ENCODE results near the gene SPOCD1. TPM values are rescaled to one million over a fixed set of nuclear protein-coding genes. Genes with fewer than 3 reads are reported as not detected.

The SPOCD1 gene
- total and polyA plus RNA-seq, 4 donors, result under 0.01 to 0.19 (median 0.12) TPM; not detected in 1

DNA sequence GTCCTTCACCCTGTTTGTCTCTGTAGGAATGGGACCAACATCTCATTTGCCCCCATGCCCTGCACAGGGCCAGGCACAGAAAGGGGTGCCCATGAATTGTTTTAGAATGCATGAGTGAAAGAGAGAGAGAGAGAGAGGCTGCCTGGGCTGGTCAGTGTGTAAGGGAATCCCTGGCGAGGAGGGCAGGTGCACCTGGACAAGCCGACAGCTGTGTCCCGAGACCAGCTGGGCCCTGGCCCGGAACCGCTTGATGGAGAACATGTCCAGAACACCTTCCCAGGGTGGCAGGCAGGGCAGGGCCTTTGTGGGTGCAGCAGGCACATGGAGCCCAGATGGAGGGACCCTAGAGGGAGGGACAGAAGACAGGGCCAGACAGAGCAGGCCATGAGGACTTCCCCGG lies 22.7 kb downstream of the SPOCD1 start:
- no peak overlapping the region for H3K27ac ChIP-seq (ENCODE audit: low read depth in 1 of 2, low read length in 2 of 2)
- H3K4me3 ChIP-seq (ENCODE audit: low read depth in 1 of 3, low read length in 3 of 3), result no peak overlapping the region
- H3K9me3 ChIP-seq (ENCODE audit: control insufficient read depth in 4 of 4, low read length in 3 of 4), result no peaks in the 10 kb centered on the region
- DNase-seq (ENCODE audit: low spot score), result no peak
- peaks cover 0 to 12% (median 6%) of the 10 kb centered on the region in 4 donors for H3K4me1 ChIP-seq (ENCODE audit: control insufficient read depth in 4 of 4, insufficient read depth in 4 of 4, low read length in 3 of 4)
- peaks cover 0 to 3% (median under 1%) of the 10 kb centered on the region in 4 donors for H3K27me3 ChIP-seq (ENCODE audit: control insufficient read depth in 4 of 4, insufficient read depth in 4 of 4, low read length in 3 of 4)
- no peaks in the 10 kb centered on the region for H3K36me3 ChIP-seq (ENCODE audit: control insufficient read depth in 4 of 4, insufficient read depth in 3 of 4, low read depth in 1 of 4, low read length in 3 of 4)
- 90% methylated on average over 6 of the region's 6 CpGs for WGBS
- H3K9ac ChIP-seq (ENCODE audit: low read depth in 1 of 2, low read length in 2 of 2), result no peak overlapping the region
- TF ChIP-seq SP1 (IDR thresholded peaks at IDR 0.05) (no peak), MAX (IDR thresholded peaks at IDR 0.05) (no peak), JUND (IDR thresholded peaks at IDR 0.05) (no peak), HNF4A (conservative IDR thresholded peaks at IDR 0.05) (no peak), YY1 (IDR thresholded peaks at IDR 0.05) (no peak), RAD21 (IDR thresholded peaks at IDR 0.05) (no peak), HNF4G (IDR thresholded peaks at IDR 0.05) (no peak), CTCF (IDR thresholded peaks at IDR 0.05; ENCODE audit: low read depth, low read length, missing input control) (no peak), TAF1 (conservative IDR thresholded peaks at IDR 0.05) (no peak), REST (IDR thresholded peaks at IDR 0.05) (no peak), FOXA1 (IDR thresholded peaks at IDR 0.05) (no peak), GABPA (IDR thresholded peaks at IDR 0.05 in 1 of 2, conservative IDR thresholded peaks at IDR 0.05 in 1 of 2) (no peak), ATF3 (IDR thresholded peaks at IDR 0.05) (no peak)
- TF ChIP-seq, protein P1, sequence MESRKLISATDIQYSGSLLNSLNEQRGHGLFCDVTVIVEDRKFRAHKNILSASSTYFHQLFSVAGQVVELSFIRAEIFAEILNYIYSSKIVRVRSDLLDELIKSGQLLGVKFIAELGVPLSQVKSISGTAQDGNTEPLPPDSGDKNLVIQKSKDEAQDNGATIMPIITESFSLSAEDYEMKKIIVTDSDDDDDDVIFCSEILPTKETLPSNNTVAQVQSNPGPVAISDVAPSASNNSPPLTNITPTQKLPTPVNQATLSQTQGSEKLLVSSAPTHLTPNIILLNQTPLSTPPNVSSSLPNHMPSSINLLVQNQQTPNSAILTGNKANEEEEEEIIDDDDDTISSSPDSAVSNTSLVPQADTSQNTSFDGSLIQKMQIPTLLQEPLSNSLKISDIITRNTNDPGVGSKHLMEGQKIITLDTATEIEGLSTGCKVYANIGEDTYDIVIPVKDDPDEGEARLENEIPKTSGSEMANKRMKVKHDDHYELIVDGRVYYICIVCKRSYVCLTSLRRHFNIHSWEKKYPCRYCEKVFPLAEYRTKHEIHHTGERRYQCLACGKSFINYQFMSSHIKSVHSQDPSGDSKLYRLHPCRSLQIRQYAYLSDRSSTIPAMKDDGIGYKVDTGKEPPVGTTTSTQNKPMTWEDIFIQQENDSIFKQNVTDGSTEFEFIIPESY (IDR thresholded peaks at IDR 0.05), result no peak

DNA sequence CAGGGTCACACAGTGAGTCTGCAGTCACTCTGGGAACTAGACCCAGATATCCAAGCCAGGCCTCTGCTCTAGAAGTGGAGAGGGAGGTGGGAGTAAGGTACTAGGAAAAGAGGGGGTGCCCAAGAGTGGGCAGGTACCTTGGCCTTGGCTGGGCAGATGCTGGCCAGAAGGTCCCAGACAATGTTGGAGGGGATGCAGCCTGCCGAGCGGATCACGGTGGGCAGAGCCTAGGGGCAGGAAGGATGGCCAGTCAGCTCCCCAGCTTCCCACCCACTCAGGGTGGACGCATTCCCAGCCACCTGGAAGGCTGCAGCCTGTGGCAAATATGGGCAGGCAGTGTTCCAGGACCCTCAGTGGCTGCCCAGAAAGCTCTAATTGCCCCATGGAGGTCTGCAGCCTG lies 23.3 kb downstream of the SPOCD1 start:
- no peaks in the 10 kb centered on the region for H3K9me3 ChIP-seq (ENCODE audit: control insufficient read depth in 4 of 4, low read length in 3 of 4)
- H3K9ac ChIP-seq (ENCODE audit: low read depth in 1 of 2, low read length in 2 of 2), result no peak overlapping the region
- no peak overlapping the region for H3K27ac ChIP-seq (ENCODE audit: low read depth in 1 of 2, low read length in 2 of 2)
- no peaks in the 10 kb centered on the region for H3K36me3 ChIP-seq (ENCODE audit: control insufficient read depth in 4 of 4, insufficient read depth in 3 of 4, low read depth in 1 of 4, low read length in 3 of 4)
- DNase-seq (ENCODE audit: low spot score), result no peak
- H3K4me3 ChIP-seq (ENCODE audit: low read depth in 1 of 3, low read length in 3 of 3), result no peak overlapping the region
- peaks cover 0 to 12% (median 6%) of the 10 kb centered on the region in 4 donors for H3K4me1 ChIP-seq (ENCODE audit: control insufficient read depth in 4 of 4, insufficient read depth in 4 of 4, low read length in 3 of 4)
- TF ChIP-seq RXRA (IDR thresholded peaks at IDR 0.05), result no peak
- no peak for TF ChIP-seq YY1 (IDR thresholded peaks at IDR 0.05)
- TF ChIP-seq NR2F2 (IDR thresholded peaks at IDR 0.05), result no peak
- TF ChIP-seq HNF4G (IDR thresholded peaks at IDR 0.05), result no peak
- TF ChIP-seq FOXA2 (IDR thresholded peaks at IDR 0.05), result no peak
- no peak for TF ChIP-seq HNF4A (conservative IDR thresholded peaks at IDR 0.05)
- H3K27me3 ChIP-seq (ENCODE audit: control insufficient read depth in 4 of 4, insufficient read depth in 4 of 4, low read length in 3 of 4), result peaks cover 0 to 2% (median 0%) of the 10 kb centered on the region in 4 donors
- 76% methylated on average over 4 of the region's 4 CpGs for WGBS

Measured in liver (tissue), 9 donors.